ENCODE results near the gene ISCA1.

DNA sequence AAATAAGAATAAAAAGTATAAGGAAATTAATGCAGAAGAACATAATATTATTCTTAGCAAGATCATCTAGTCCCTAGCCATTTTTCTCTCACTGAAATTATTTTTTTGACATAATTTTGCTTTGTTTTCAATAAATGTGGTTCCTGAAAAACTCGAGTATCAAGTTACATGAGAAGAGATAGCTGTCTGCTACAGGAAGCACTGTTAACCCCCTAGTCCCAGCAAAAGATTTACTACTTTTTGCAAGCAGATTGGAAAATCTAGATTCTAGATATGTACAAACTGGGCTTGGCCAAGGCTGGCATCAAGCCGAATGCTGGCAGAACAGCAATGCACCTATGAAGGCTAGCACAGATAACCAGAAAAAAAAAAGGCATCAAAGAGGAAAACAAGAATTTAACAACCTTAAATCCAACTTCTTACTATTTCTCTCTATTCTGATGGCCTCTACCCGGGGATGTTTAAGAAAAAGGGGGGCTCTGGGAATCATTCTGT is 21.9 kb upstream of the ISCA1 start:
- TF ChIP-seq, protein P1, sequence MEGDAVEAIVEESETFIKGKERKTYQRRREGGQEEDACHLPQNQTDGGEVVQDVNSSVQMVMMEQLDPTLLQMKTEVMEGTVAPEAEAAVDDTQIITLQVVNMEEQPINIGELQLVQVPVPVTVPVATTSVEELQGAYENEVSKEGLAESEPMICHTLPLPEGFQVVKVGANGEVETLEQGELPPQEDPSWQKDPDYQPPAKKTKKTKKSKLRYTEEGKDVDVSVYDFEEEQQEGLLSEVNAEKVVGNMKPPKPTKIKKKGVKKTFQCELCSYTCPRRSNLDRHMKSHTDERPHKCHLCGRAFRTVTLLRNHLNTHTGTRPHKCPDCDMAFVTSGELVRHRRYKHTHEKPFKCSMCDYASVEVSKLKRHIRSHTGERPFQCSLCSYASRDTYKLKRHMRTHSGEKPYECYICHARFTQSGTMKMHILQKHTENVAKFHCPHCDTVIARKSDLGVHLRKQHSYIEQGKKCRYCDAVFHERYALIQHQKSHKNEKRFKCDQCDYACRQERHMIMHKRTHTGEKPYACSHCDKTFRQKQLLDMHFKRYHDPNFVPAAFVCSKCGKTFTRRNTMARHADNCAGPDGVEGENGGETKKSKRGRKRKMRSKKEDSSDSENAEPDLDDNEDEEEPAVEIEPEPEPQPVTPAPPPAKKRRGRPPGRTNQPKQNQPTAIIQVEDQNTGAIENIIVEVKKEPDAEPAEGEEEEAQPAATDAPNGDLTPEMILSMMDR (IDR thresholded peaks at IDR 0.05): no peak
- no peak for TF ChIP-seq POLR2A (IDR thresholded peaks at IDR 0.05)
